Spleen (tissue), 11 donors: ENCODE measurements around the gene GTF2A1. TPM values are rescaled to one million over a fixed set of nuclear protein-coding genes. Genes with fewer than 3 reads are reported as not detected.

Source experiments
- DNase-seq: peaks from one replicate; pipeline ENCODE4 v3.0.0-alpha.2; 2020
- H3K27ac ChIP-seq, 8 donors: fragments of 200-600 bp; sonication (generic) in 7 of 8; 1 replicate in 4 of 8; 2 replicates in 4 of 8; pipeline versions ENCODE4 v1.5.0 to v1.8.0; 2016 to 2021; ENCODE audit warnings: inconsistent platforms in 4 of 8, mild to moderate bottlenecking in 4 of 8, moderate library complexity in 1 of 8
- H3K27me3 ChIP-seq, 7 donors: fragments of 200-600 bp; sonication (generic) in 6 of 7; replicated peaks in 1 of 7; 1 replicate in 4 of 7; 2 replicates in 3 of 7; pipeline versions ENCODE4 v1.5.0 to v1.8.0; 2016 to 2021; ENCODE audit warnings: inconsistent platforms in 3 of 7, mild to moderate bottlenecking in 1 of 7
- H3K36me3 ChIP-seq, 6 donors: fragments of 200-600 bp; sonication (generic) in 5 of 6; 1 replicate in 4 of 6; 2 replicates in 2 of 6; pipeline versions ENCODE4 v1.5.0 to v1.8.0; 2016 to 2021; ENCODE audit warnings: inconsistent platforms in 2 of 6
- H3K4me1 ChIP-seq, 6 donors: fragments of 200-600 bp; sonication (generic) in 5 of 6; 1 replicate in 3 of 6; 2 replicates in 3 of 6; pipeline versions ENCODE4 v1.5.0 to v1.8.0; 2016 to 2021; ENCODE audit warnings: inconsistent platforms in 3 of 6
- H3K4me3 ChIP-seq, 8 donors: fragments of 200-600 bp; sonication (generic) in 7 of 8; 1 replicate in 4 of 8; 2 replicates in 4 of 8; pipeline versions ENCODE4 v1.5.0 to v1.8.0; 2016 to 2021; ENCODE audit warnings: inconsistent platforms in 4 of 8, mild to moderate bottlenecking in 4 of 8, moderate library complexity in 2 of 8
- H3K9me3 ChIP-seq, 8 donors: fragments of 200-600 bp; sonication (generic) in 7 of 8; 1 replicate in 4 of 8; 2 replicates in 4 of 8; pipeline versions ENCODE4 v1.5.0 to v1.8.0; 2016 to 2021; ENCODE audit warnings: inconsistent platforms in 4 of 8
- CTCF ChIP-seq, 11 experiments: fragments of 200-600 bp in 7 of 11; fragments of 450-650 bp in 4 of 11; sonication (generic) in 4 of 11; IDR thresholded peaks in 8 of 11; conservative IDR thresholded peaks in 3 of 11; 1 replicate in 7 of 11; 2 replicates in 4 of 11; pipeline versions ENCODE4 v1.4.0 to v1.8.0; 2016 to 2021; ENCODE audit warnings: antibody characterized with exemption in 11 of 11, inconsistent platforms in 4 of 11, mild to moderate bottlenecking in 1 of 11
- POLR2A ChIP-seq, 3 donors: fragments of 450-650 bp; IDR thresholded peaks; one replicate each; pipeline ENCODE4 v1.5.1; 2017; ENCODE audit warnings: antibody characterized with exemption in 3 of 3, mild to moderate bottlenecking in 1 of 3
- POLR2AphosphoS5 ChIP-seq, 3 donors: sonication (generic); formaldehyde crosslinking; IDR thresholded peaks; one replicate each; pipeline ENCODE4 v1.5.1; 2017; ENCODE audit warnings: antibody characterized with exemption in 3 of 3
- WGBS, 5 donors: extraction: QIAGEN DNeasy Blood & Tissue Kit in 3 of 5; methylation state at CpG; one replicate each; pipeline versions ENCODE4 v1.1.5 to v1.1.7; 2013 to 2018; 5-methylcytosine and 5-hydroxymethylcytosine counted together
- intact Hi-C: fragments of 100-400 bp; cut with DNase I; formaldehyde crosslinking; loops from one replicate; pipeline ENCODE4 v1.15.0; 2023; ENCODE audit warnings: low total_unique reads
- polyA plus RNA-seq, 3 donors: library from polyadenylated mRNA; stranded (reverse); fragments of 200-250 nt; gene quantifications; one replicate each; pipeline ENCODE4 v1.2.1, GENCODE V29; 2013
- total RNA-seq, 7 donors: library from RNA; depleted of rRNA in 3 of 7; stranded (reverse); fragments of >200 nt in 3 of 7; fragmentation: NEBNext Ultra II Directional in 4 of 7; extraction: Animal tissue kit (Norgen Biotek cat#: 25700) in 4 of 7; gene quantifications; one replicate each; pipeline versions ENCODE4 v1.1.0 to v1.2.1, GENCODE V29; 2016 to 2021
- donor health status: healthy with polysubstance abuse.
- donor health status: DM: no; HTN: no; CAD: no; lungs with moderate emphysema.
- donor health status: DM: no; HTN: no; CAD: no.
- donor health status: Bipolar disorder and iron deficiency.
- donor health status: healthy.
- donor health status: DM: no; HTN: no; CAD: no.
- donor health status: DM: yes; HTN: yes; CAD: no.

The GTF2A1 gene
- total and polyA plus RNA-seq, 10 donors: 5.1 to 40.7 (median 27.5) TPM

DNA sequence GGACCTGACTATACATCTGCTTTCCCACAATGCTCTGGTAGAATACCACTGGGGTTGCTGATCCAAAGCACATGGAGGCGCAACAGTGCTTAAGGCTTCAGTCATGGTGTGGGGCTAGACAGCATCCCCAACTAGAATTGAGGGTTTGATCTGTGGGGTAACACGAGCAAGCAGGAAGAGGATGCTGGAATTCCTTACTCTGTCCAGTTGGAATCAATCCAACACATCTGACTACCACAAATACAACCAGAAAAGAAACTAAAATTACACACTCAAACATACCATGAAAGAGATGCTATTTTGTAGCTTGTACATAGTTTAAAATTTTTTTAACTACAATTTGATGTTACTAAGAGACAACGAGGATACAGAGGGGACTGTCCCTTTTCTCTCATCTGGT is 40.4 kb upstream of the GTF2A1 start:
- intact Hi-C loops: no loop called here
- TF ChIP-seq POLR2AphosphoS5 (IDR thresholded peaks at IDR 0.05) (no peak), CTCF (IDR thresholded peaks at IDR 0.05 in 8 of 11, conservative IDR thresholded peaks at IDR 0.05 in 3 of 11) (no peak), POLR2A (IDR thresholded peaks at IDR 0.05) (no peak)
- DNase-seq: no peak
- Histone ChIP-seq H3K36me3 (peaks cover 0 to 20% (median 0%) of the 10 kb centered on the region in 6 donors), H3K27me3 (no peaks in the 10 kb centered on the region), H3K9me3 (no peaks in the 10 kb centered on the region), H3K4me1 (no peaks in the 10 kb centered on the region), H3K4me3 (no peak overlapping the region), H3K27ac (no peak overlapping the region)
- 56 to 71% (median 67%) methylated on average over 3 of the region's 3 CpGs for WGBS, 5 donors

DNA sequence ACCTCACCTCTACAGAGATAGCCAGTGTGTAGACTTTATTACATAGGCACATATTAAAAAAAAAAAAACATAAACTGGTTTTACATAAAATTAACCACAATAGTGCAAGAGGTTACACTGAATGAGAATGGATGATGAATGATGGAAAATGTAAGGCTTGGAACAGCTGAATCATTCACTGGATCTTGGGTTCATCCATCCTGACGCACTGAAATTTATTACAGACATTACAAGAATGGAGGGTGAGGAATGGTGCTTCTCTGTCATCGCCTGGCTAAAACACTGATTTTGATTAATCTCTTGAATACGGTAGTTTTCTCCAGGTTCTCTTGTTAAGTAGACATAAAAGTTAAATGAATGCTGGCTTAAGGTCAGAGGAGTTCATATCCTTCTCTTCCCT is 40.0 kb upstream of the GTF2A1 start:
- no peaks in the 10 kb centered on the region for H3K4me1 ChIP-seq
- H3K4me3 ChIP-seq: no peak overlapping the region
- H3K36me3 ChIP-seq: peaks cover 0 to 20% (median 0%) of the 10 kb centered on the region in 6 donors
- H3K27me3 ChIP-seq: no peaks in the 10 kb centered on the region
- no peaks in the 10 kb centered on the region for H3K9me3 ChIP-seq
- intact Hi-C loops: no loop called here
- no peak overlapping the region for H3K27ac ChIP-seq
- DNase-seq: no peak
- WGBS, 5 donors: 85 to 96% (median 94%) methylated on average over 3 of the region's 3 CpGs
- TF ChIP-seq POLR2A (IDR thresholded peaks at IDR 0.05): no peak
- no peak for TF ChIP-seq CTCF (IDR thresholded peaks at IDR 0.05 in 8 of 11, conservative IDR thresholded peaks at IDR 0.05 in 3 of 11)
- no peak for TF ChIP-seq POLR2AphosphoS5 (IDR thresholded peaks at IDR 0.05)

DNA sequence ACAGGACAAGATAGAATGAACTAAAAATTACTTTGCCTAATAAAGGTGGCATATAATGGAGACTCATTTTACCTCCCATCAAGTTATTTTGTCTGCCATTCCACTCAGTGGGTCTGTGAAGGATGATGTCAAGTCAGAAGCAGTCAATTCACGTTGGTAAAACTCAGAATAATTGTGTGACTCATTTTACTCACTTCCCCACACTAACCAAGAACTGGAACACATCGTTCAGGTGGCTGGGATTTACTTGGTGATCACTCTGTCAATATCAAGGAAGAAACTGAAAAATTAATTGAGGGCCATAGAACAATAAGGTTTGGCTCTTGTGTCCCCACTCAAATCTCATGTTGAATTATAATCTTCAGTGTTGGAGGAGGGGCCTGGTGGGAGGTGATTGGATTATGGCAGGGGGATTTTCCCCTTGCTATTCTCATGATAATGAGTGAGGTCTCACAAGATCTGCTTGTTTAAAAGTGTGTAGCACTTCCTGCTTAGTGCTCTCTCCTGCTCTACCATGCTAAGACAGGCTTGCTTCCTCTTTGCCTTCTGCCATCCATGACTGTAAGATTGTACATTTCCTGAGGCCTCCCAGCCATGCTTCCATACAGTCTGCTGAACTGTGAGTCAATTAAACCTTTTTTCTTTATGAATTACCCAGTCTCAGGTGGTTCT is 35.7 kb upstream of the GTF2A1 start:
- intact Hi-C loops: no loop called here
- peaks cover 0 to 13% (median 0%) of the 10 kb centered on the region in 6 donors for H3K36me3 ChIP-seq
- H3K27ac ChIP-seq: no peak overlapping the region
- WGBS, 5 donors: 46 to 63% (median 55%) methylated on average over 2 of the region's 2 CpGs
- TF ChIP-seq POLR2AphosphoS5 (IDR thresholded peaks at IDR 0.05) (no peak), POLR2A (IDR thresholded peaks at IDR 0.05) (no peak), CTCF (IDR thresholded peaks at IDR 0.05 in 8 of 11, conservative IDR thresholded peaks at IDR 0.05 in 3 of 11) (no peak)
- no peaks in the 10 kb centered on the region for H3K4me1 ChIP-seq
- DNase-seq: no peak
- no peaks in the 10 kb centered on the region for H3K9me3 ChIP-seq
- no peak overlapping the region for H3K4me3 ChIP-seq
- no peaks in the 10 kb centered on the region for H3K27me3 ChIP-seq

GRCh38 chr14:81252278-81252677 is 31.5 kb upstream of the GTF2A1 start:
- no peaks in the 10 kb centered on the region for H3K36me3 ChIP-seq
- no peak for DNase-seq
- intact Hi-C loops: no loop called here
- no peaks in the 10 kb centered on the region for H3K4me1 ChIP-seq
- no peak for TF ChIP-seq POLR2AphosphoS5 (IDR thresholded peaks at IDR 0.05)
- TF ChIP-seq POLR2A (IDR thresholded peaks at IDR 0.05): no peak
- no peak for TF ChIP-seq CTCF (IDR thresholded peaks at IDR 0.05 in 8 of 11, conservative IDR thresholded peaks at IDR 0.05 in 3 of 11)
- no peaks in the 10 kb centered on the region for H3K27me3 ChIP-seq
- H3K27ac ChIP-seq: no peak overlapping the region
- no peaks in the 10 kb centered on the region for H3K9me3 ChIP-seq
- no peak overlapping the region for H3K4me3 ChIP-seq
- whole genome bisulfite sequencing, 5 donors: 72 to 98% (median 92%) methylated on average over 1 of the region's 1 CpG
